GM18526 (cell line): Measurements from ENCODE around the gene CCDC137.

Experiments
- POLR2A ChIP-seq: IDR thresholded peaks from 3 replicates; pipeline ENCODE4 v1.6.1; 2011; ENCODE audit not compliant: insufficient read length; ENCODE audit errors: extremely low read depth

The CCDC137 gene

GRCh38 chr17:81647640-81648012, 18.9 kb upstream of the CCDC137 start:
- TF ChIP-seq POLR2A: no peak

DNA sequence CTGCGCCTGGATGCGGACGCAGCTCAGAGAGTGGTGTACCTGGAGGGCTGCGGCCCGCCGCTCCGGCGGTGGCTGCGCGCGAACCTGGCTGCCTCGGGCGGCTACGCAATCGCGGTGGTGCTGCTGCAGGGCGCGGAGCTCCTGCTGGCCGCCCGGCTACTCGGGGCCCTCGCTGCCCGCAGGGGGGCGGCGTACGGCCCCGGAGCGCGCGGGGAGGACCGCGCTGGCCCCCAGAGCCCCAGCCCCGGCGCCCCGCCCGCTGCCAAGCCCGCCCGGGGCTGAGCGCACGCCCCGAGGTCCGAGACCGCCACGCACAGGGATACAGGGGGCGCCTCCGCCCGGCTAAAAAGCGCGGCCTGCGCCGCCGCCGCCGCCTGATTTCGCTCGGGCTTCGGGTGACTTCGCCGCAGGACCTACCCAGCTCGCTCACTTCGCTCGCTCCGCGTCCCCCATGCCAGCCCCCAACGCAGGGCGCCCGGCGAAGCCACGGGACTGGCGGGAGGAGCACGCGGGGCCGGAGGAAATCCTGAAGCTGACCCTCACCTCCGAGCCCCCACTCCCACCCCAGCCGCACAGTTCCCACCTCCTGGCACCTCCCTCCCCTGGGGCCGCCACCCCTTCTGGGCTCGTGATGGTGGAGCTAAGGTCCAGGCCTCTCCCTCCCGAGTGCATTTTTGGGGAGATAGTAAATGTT, 18.4 kb upstream of the CCDC137 start:
- no peak for TF ChIP-seq POLR2A

DNA sequence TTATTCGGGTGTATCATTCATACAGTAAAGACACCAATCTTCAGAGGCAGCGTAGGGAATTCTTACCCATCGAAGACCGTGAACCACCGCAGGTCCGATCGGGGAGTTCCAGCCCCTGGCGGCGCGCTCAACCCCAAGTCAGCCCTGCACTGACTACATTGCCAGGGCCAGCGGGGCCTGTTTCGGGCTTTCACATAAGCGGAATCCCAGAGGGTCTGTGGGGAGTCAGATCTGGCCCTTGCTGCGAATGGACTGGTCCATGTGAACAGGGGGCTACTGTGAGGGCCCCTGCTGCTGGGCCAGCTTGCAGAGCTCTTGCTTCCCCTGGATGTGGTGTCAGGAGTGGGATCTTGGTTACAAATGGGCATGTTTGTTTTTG, 17.8 kb upstream of the CCDC137 start:
- no peak for TF ChIP-seq POLR2A

- TF ChIP-seq POLR2A: no peak
Observed at GRCh38 chr17:81650951-81651350, 15.6 kb upstream of the CCDC137 start.

GRCh38 chr17:81651692-81652091, 14.8 kb upstream of the CCDC137 start:
- TF ChIP-seq POLR2A: no peak

DNA sequence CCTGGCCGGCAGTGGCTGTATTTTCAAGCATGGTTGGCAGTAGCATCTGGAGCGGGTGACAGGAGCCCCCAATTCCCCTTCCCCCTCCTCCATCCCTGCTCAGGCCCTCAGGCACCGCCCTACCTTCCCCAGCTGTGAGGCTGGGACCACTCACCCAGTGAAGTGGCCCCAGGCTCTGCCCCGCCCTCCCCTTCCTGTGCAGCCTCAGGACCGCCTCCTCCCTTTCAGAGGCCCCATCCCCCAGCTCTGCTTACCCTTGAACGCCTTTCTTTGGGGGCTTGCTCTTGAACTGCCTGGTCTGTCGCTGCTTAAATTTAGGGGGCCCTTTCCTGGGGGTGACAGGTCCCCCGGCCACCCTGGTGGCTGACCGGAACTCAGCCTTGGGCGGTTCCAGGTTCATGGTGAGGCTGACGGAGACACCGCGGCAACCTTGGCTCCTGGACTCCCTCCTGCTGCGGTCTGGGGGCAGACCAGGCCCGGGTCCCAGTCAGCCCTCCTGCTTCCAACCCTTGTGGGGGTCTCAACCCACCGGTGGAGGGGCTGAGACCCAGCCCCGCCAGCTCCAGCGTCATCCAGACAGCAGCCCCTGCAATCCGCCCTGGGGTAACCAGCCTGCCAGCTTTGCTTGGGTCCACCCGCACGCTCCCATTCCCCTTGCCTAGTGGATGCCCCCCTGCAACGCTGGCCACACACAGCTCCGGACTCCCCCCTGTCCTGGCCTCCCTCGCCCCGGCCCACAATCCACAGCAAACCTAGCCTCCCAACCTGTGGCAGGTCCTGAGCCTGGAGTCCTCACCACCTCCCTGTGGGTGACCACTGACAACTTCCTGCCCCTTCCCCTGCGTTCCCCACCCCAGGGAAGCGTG, 13.4 kb upstream of the CCDC137 start:
- no peak for TF ChIP-seq POLR2A

DNA sequence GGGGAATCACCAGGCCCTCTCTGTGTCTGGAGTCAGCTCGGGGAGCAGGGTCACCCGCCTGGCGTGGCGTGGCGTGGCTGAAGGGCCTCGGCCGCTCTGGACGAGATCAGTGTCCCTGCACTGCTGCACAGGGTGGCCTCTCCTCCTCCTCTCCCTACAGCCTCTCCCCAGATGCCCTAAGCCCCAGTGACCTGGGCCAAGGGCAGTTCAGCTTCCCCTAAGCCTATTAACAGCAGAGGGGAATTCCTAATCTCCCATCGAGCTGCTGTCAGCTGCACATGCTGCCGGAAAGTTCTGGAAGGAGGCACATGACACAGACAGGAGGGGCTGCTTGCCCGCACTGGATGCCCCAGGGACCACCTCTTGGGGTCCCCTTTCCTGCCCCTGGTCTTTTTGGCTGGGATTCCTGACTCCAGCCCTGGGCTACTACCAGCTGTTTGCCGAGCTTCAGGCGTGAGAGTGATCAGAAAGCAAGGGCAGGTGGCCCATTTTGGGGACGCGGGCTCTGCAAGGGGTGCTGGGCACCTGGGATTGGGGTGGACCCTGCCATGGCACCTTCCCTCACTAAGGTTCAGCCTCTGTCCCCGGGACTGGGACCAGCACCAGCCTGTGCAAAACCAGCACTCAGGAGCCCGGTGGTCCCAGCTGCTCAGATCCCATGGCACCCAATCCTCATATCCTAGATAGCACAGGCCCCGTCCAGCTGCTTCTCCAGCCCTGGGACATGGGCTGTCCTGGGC, 11.0 kb upstream of the CCDC137 start:
- no peak for TF ChIP-seq POLR2A

GRCh38 chr17:81656118-81656743, 10.3 kb upstream of the CCDC137 start, which contains the start of gene PDE6G:
Gene PDE6G, minus strand, starts transcription at chr17:81656542. Its CDS starts 3,237 bp downstream, at chr17:81653305.
- TF ChIP-seq POLR2A: no peak

DNA sequence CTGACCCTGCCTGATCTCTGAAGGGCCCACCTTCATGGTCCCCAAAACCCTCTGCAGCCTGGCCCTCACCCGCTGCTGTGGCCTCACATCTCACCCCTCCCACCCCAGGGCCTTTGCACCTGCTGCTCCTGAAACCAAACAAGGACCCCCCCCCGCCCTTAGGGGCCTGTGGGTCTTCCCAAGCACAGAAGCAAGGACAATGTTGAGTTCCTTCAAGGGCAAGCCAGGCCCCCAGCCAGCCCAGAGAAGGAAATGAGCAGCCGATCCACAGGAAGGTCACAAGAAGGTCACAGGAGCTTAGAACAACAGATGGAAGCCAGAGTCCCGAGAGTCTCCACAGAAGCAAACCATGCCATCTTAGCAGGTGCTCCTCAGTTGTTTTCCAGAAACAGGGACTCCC, 9.7 kb upstream of the CCDC137 start:
- TF ChIP-seq POLR2A: no peak

DNA sequence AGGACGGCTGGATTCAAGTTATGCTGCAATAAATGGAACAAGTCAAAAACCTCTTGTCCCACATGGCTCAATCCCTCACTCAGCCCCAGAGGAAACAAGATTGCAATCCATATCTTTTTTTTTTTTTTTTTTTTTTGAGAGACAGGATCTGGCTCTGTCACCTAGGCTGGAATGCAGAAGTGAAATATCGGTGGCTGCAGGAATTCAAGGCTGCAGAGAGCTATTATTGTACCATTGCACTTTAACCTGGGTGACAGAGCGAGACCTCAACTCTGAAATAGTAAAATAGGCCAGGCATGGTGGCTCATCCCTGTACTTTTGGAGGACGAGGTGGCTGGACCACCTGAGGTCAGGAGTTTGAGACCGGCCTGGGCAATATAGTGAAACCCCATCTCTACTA, 7.5 kb upstream of the CCDC137 start:
- TF ChIP-seq POLR2A: no peak

- TF ChIP-seq POLR2A: no peak
Observed at GRCh38 chr17:81660441-81660840, 6.1 kb upstream of the CCDC137 start.

- no peak for TF ChIP-seq POLR2A
Observed at GRCh38 chr17:81662002-81662401, 4.5 kb upstream of the CCDC137 start.

- TF ChIP-seq POLR2A: no peak
Observed at GRCh38 chr17:81664051-81664470, 2.5 kb upstream of the CCDC137 start.

DNA sequence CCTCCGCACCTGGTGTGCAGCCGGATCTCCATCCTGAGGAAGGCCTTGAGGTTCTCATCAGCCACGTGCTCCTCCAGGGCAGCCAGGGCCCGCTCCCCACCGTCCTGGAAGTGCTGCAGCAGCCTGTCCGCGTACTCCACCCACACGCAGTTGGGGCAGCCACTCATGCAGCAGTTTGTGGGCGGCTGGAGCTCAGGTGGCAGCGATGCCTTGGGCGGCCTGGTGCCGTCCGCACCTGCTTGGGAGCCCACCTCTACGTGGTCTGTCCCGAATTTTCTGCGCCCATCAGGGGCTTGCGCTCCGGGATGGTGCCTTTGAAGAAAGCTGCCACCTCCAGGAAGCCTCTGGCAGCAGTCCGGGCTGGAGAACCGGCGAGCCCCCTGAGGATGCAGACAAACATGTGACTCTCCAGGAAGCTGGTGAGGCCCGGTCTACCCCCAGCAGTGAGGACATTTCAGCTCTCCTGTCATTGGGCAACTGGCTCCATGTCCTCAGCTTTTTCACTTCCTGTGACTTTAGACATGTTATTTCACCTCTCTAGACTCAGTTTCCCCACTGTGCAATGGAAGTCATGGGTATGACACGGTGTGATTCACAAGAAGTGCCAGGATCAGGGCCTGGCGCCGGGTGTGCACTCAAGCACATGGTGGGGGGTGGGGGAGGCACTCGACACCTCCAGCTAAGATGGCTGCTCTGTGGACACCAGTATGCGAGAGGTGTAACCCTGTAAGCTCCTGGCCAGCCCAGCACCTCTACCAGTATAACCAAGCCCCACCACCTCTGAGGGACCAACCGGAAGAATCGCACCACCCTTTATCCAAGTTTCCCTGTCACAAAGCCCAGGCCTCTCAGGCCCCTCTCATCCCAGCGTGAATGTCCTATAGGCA, 1.1 kb upstream of the CCDC137 start:
- TF ChIP-seq POLR2A: peak; percentile 50

- no peak for TF ChIP-seq POLR2A
Observed at GRCh38 chr17:81666092-81666341, 520 bp upstream of the CCDC137 start.

- TF ChIP-seq POLR2A: no peak
Observed at GRCh38 chr17:81667754-81668153, 1.2 kb downstream of the CCDC137 start.
